SK-N-SH treated with all-trans-retinoic acid at 6 μM for 48 hours (cell line): ENCODE measurements around the gene BEGAIN.

Source experiments
- SNAI2 ChIP-seq: fragments of 250-450 bp; sonication (Bioruptor Pico); IDR thresholded peaks from 2 replicates; pipeline ENCODE4 v1.5.0; 2020; ENCODE audit warnings: mild to moderate bottlenecking, moderate library complexity
- TF ChIP-seq, protein P1 (sequence below): fragments of 250-450 bp; sonication (Bioruptor Pico); IDR thresholded peaks from 2 replicates; pipeline ENCODE4 v1.5.1; 2020; ENCODE audit warnings: low read depth, mild to moderate bottlenecking, moderate library complexity
- TF ChIP-seq, protein P2 (sequence below): fragments of 250-450 bp; sonication (Bioruptor Pico); IDR thresholded peaks from 2 replicates; pipeline ENCODE4 v1.8.0; 2021; ENCODE audit warnings: low read depth, mild to moderate bottlenecking, moderate library complexity, borderline replicate concordance

DNA sequence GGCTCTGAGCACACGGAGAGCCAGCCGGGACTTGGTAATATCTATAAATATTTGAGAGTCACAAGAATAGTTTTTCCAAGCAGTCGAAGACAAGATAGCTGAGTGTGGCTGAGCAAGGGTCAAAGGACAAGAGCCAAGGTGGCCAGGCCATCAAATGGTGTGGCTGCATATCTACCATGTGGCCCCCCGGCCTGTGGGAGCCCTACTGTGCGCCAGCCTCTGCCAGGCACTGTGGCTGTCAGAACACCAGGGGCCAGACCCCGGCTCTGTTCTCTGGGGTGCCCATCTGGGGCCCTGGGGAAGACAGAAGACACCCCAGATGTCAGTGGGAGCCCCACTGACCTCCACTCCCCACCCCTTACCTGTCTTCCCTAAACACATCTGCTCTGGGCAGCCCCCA is 22.7 kb downstream of the BEGAIN start:
- TF ChIP-seq, protein P1, sequence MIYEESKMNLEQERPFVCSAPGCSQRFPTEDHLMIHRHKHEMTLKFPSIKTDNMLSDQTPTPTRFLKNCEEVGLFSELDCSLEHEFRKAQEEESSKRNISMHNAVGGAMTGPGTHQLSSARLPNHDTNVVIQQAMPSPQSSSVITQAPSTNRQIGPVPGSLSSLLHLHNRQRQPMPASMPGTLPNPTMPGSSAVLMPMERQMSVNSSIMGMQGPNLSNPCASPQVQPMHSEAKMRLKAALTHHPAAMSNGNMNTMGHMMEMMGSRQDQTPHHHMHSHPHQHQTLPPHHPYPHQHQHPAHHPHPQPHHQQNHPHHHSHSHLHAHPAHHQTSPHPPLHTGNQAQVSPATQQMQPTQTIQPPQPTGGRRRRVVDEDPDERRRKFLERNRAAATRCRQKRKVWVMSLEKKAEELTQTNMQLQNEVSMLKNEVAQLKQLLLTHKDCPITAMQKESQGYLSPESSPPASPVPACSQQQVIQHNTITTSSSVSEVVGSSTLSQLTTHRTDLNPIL = no peak
- TF ChIP-seq, protein P2, sequence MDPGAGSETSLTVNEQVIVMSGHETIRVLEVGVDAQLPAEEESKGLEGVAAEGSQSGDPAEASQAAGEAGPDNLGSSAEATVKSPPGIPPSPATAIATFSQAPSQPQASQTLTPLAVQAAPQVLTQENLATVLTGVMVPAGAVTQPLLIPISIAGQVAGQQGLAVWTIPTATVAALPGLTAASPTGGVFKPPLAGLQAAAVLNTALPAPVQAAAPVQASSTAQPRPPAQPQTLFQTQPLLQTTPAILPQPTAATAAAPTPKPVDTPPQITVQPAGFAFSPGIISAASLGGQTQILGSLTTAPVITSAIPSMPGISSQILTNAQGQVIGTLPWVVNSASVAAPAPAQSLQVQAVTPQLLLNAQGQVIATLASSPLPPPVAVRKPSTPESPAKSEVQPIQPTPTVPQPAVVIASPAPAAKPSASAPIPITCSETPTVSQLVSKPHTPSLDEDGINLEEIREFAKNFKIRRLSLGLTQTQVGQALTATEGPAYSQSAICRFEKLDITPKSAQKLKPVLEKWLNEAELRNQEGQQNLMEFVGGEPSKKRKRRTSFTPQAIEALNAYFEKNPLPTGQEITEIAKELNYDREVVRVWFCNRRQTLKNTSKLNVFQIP = no peak
- no peak for TF ChIP-seq SNAI2 (CRISPR knock-in tag)
